NB4 (cell line): ENCODE results near the gene IQSEC3.

Source experiments
- DNase-seq: peaks from one replicate; pipeline ENCODE4 v3.0.0; 2010; ENCODE audit warnings: low read depth
- H3K4me3 ChIP-seq: one replicate; pipeline ENCODE4 v1.5.1; 2011; ENCODE audit warnings: mild to moderate bottlenecking, low read depth, low read length, moderate library complexity
- MYC ChIP-seq: IDR thresholded peaks from 2 replicates; pipeline ENCODE4 v1.6.1; 2011; ENCODE audit warnings: low read depth, low read length
- POLR2A ChIP-seq: IDR thresholded peaks from 2 replicates; pipeline ENCODE4 v1.6.1; 2011; ENCODE audit warnings: mild to moderate bottlenecking; ENCODE audit not compliant: insufficient read length; ENCODE audit errors: extremely low read depth
- TF ChIP-seq, protein P1 (sequence below): IDR thresholded peaks from one replicate; pipeline ENCODE4 v1.5.1; 2012; ENCODE audit warnings: low read depth, low read length
- TF ChIP-seq, protein P2 (sequence below): IDR thresholded peaks from 2 replicates; pipeline ENCODE4 v1.6.1; 2011; ENCODE audit warnings: low read depth, low read length

IQSEC3 gene

DNA sequence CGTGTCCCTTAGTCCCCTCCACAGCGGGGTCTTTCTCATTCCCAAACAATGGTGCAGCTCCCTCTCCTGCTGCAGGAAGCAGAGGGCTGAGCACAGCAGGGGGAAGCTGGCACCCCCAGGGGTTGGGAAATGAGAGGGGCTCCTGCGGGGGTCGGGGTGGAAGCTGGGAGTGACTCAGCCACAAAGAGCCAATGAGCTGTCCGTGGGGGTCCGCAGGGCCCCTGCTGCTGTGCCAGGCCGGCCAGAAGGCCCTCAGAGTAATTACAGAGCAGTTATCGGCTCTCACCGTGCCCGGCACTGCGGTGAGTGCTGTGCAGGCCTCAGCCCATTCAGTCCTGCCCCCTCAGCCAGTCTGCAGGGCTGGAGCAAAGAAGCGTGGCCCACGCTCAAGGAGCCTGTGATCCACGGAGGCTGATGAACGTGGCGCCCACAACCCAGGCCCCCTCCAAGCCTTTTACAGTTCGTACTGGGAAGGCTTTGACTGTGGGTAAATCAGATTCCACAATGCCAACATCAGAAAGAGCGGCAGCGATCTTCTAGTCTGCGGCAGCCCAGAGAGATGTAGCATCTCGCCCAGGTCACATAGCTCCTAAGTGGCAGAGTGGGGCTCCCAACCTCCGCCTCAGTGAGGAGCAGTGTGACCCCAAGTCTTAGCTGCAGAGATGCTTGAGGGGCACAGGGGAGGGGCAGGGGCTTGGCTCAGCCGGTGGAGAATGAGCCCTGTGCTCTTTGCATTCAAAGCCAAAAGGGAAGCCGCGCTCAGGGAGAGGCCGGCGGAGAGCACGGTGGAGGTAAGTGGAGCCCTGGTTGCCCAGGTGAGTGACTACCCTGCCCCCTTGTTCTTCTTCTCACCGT, 104.0 kb downstream of the IQSEC3 start:
- no peak for TF ChIP-seq MYC
- DNase-seq: no peak
- H3K4me3 ChIP-seq: no peak overlapping the region

DNA sequence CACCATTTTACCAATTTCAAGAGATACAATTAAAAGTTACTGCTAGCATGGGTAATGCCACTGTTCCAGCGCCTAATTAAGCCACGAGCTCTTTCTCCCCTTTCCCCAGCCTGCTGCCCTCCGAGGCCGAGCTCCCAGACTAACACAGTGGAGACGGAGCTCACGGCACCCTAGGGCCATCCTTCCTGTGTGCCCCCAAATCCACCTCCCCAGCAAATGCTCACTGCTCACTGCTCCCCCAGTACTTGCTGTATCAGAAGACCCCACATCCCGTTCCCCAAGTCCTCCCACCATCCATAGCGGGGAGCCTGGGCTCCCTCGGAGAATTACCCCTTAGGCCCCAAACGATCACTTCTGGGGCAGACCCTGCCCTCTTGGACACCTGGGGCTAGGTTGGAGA, 104.7 kb downstream of the IQSEC3 start:
- DNase-seq: no peak
- no peak overlapping the region for H3K4me3 ChIP-seq

DNA sequence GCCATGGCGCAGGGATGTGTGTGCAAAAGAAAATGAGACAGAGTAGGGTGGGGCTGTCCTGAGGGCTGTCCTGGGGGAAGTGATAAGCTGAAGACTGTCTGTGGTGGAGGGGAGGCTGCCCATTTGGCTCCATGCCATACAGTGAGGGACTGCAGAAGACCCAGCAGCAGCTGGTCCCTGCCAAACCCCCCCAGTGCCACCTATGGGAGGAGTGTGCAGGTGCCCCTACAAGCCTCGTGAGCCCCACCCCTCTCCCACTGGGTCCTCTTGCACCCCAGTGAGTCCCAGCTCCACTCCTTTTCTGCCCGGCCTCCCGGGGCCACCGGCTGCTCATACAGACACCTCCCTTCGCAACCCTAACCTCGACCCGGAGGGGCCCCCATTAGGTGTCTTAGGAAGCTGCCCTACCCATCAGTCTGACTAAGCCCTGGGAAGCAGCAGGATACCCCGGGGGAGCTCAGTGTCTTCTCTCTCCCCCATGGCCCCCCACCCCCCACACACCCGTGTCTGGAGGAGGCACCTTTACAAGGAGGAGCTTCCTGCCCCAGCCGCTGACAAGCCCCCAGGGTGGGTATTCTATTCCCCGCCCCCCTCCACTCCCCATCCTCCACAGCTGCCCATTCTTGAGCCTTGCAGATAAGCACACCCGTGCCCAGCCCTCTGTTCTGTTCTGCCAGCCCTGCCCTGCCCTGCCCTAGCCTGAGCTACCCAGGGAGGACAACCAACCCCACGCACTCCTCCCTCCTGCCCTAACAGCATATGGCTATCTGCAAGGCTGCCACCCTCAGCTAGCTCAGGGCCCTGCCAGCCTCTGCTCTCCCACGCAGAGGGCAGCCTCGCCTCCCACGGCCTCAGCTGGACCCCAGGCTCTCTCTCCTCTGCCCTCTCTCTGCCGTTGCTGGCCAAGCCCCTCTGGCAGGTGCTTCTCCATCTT, 105.4 kb downstream of the IQSEC3 start:
- TF ChIP-seq MYC: no peak
- no peak for TF ChIP-seq POLR2A
- TF ChIP-seq, protein P1, sequence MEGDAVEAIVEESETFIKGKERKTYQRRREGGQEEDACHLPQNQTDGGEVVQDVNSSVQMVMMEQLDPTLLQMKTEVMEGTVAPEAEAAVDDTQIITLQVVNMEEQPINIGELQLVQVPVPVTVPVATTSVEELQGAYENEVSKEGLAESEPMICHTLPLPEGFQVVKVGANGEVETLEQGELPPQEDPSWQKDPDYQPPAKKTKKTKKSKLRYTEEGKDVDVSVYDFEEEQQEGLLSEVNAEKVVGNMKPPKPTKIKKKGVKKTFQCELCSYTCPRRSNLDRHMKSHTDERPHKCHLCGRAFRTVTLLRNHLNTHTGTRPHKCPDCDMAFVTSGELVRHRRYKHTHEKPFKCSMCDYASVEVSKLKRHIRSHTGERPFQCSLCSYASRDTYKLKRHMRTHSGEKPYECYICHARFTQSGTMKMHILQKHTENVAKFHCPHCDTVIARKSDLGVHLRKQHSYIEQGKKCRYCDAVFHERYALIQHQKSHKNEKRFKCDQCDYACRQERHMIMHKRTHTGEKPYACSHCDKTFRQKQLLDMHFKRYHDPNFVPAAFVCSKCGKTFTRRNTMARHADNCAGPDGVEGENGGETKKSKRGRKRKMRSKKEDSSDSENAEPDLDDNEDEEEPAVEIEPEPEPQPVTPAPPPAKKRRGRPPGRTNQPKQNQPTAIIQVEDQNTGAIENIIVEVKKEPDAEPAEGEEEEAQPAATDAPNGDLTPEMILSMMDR: no peak
- TF ChIP-seq, protein P2, sequence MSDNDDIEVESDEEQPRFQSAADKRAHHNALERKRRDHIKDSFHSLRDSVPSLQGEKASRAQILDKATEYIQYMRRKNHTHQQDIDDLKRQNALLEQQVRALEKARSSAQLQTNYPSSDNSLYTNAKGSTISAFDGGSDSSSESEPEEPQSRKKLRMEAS: no peak
- H3K4me3 ChIP-seq: no peak overlapping the region
- peak; percentile 81 for DNase-seq

More for the DNA sequence above, 104.7 kb downstream of the IQSEC3 start:
- TF ChIP-seq, protein P1: no peak
- TF ChIP-seq POLR2A (no peak), MYC (no peak)
- TF ChIP-seq, protein P2: no peak

DNA sequence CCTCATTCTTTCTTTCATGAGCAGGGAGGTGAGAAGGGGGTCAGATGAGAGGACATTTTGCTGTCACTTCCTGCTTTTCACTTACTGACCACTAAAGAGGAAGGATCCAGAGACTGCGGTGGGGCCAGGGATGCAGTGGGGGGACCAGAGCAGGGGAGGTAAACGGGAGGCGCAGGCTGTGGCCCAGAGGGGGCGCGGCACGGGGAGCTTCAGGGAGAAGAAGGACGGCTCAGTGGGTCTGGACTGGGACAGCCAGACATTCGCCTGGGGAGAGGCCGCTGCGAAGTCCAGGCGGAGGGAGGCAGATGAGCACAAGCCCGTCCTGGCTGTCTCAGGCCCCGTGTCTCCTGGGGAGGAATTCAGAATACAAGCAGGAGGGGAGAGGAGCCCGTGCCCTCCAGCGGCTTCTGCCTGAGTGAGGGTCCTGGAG, 106.2 kb downstream of the IQSEC3 start:
- TF ChIP-seq MYC: no peak
- TF ChIP-seq, protein P1: no peak
- TF ChIP-seq, protein P2: no peak
- no peak for TF ChIP-seq POLR2A
- DNase-seq: peak; percentile 73
- H3K4me3 ChIP-seq: no peak overlapping the region

DNA sequence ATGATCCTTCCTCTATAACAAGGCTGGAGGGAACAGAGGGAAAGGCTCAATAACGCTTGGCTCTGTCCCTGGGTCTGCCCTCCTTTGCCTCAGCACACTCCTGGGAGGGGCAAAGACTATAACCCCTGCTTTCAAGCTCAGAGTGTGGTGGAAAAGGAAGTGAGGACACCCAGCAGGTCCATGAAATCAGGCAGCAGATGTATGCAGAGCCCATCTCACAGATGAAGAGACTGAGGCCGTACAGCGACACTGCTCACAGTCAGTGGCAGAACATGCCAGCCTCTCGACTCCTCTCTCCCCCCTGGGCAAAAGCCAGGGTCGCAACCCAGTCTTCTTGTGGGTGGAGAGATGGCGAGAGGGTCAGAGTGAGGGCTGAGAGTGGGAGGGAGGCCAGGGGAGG, 107.6 kb downstream of the IQSEC3 start:
- TF ChIP-seq, protein P1: no peak
- TF ChIP-seq POLR2A: no peak
- TF ChIP-seq MYC: no peak
- TF ChIP-seq, protein P2: no peak
- no peak for DNase-seq
- H3K4me3 ChIP-seq: no peak overlapping the region

DNA sequence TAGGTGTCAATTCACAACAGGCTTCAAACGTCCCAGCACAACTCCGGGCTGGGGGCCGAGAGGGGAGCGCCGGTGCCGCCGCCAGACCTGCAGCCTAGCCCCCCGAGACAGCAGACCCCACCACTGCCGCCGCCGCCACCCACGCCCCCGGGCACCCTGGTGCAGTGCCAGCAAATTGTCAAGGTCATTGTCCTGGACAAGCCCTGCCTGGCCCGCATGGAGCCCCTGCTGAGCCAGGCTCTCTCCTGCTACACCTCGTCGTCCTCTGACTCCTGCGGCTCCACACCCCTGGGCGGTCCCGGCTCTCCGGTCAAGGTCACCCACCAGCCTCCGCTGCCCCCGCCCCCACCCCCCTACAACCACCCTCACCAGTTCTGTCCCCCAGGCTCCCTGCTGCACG, 108.0 kb downstream of the IQSEC3 start:
- no peak for DNase-seq
- TF ChIP-seq POLR2A: no peak
- TF ChIP-seq, protein P2: no peak
- TF ChIP-seq MYC: no peak
- TF ChIP-seq, protein P1: no peak
- no peak overlapping the region for H3K4me3 ChIP-seq
